ENCODE data around the gene TMPRSS7.

DNA sequence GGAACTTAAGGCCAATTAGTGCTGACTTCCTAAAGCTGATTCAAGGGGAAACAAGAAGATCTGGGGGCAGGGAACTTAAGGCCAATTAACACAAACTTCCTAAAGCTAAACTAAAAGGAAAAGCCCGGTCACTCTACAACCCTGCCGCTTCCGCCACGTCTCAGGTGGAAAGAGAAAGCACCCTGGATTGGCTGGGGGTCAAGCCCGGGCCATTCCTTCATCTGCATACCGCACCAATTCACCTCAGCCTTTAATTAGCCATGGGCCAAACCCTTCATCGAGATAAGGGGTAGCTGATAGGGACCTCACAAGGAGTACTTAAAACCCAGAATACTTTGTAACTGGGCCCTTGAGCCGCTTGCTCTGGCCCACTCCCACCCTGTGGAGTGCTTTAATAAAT lies 14.4 kb downstream of the TMPRSS7 start:
- TF ChIP-seq, protein P1, sequence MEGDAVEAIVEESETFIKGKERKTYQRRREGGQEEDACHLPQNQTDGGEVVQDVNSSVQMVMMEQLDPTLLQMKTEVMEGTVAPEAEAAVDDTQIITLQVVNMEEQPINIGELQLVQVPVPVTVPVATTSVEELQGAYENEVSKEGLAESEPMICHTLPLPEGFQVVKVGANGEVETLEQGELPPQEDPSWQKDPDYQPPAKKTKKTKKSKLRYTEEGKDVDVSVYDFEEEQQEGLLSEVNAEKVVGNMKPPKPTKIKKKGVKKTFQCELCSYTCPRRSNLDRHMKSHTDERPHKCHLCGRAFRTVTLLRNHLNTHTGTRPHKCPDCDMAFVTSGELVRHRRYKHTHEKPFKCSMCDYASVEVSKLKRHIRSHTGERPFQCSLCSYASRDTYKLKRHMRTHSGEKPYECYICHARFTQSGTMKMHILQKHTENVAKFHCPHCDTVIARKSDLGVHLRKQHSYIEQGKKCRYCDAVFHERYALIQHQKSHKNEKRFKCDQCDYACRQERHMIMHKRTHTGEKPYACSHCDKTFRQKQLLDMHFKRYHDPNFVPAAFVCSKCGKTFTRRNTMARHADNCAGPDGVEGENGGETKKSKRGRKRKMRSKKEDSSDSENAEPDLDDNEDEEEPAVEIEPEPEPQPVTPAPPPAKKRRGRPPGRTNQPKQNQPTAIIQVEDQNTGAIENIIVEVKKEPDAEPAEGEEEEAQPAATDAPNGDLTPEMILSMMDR (IDR thresholded peaks at IDR 0.05; ENCODE audit: borderline replicate concordance, extremely low read depth, low read length, poor library complexity, severe bottlenecking) = no peak
- TF ChIP-seq EZH2 (IDR thresholded peaks at IDR 0.05; ENCODE audit: borderline replicate concordance, low read depth, low read length, severe bottlenecking) = no peak

All from DND-41 (cell line).